ENCODE measurements around the gene IL12RB1. TPM values are rescaled to one million over a fixed set of nuclear protein-coding genes. Genes with fewer than 3 reads are reported as not detected.
A peak's percentile ranks its signal among the peaks of the same experiment; 100 is the strongest.
"Not testable (repeated sequence)": the region's sequence is repeated elsewhere in the genome, so short reads cannot be mapped to it uniquely, and the experiment has no call there.

Gene IL12RB1
- total and polyA plus RNA-seq, 4 donors = 0.40 to 0.93 (median 0.58) TPM

DNA sequence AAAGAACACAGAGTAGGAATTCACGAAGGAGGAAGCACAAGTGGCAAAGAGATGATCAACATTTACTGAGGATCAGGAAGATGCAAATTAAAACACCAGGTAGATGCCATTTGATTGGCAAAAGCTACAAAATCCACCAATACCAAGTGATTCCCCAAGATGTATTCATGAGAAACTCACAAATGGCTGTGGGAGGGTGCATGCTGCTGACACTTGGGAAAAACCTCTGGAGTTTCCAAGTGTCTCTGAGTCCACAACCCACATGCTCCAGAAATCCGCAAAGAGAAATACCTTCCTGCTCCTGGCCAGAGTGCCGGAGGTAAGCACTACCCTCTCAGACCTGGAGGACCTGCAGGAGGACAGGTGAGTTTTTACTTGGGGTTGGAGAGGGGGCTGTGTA, 43.1 kb downstream of the IL12RB1 start:
- H3K9me3 ChIP-seq (ENCODE audit: control insufficient read depth, insufficient read depth, low read length) = peaks cover 3% of the 10 kb centered on the region
- DNase-seq (ENCODE audit: low read depth in 4 of 6, low spot score in 6 of 6) = no peak
- no peak overlapping the region for H3K4me3 ChIP-seq (ENCODE audit: low read depth, low read length)
- WGBS (ENCODE audit: insufficient coverage) = no CpG with 5 or more reads among the region's 3 CpGs
- no peak overlapping the region for H3K27ac ChIP-seq (ENCODE audit: low read depth, low read length)
- peaks cover 6% of the 10 kb centered on the region for H3K4me1 ChIP-seq (ENCODE audit: control insufficient read depth, insufficient read depth, low read length)
- H3K27me3 ChIP-seq (ENCODE audit: control insufficient read depth, insufficient read depth, low read length) = peaks cover 4% of the 10 kb centered on the region
- H3K36me3 ChIP-seq (ENCODE audit: control insufficient read depth, insufficient read depth, low read length) = no peaks in the 10 kb centered on the region

- H3K4me3 ChIP-seq (ENCODE audit: low read depth, low read length) = no peak overlapping the region
- H3K36me3 ChIP-seq (ENCODE audit: control insufficient read depth, insufficient read depth, low read length) = no peaks in the 10 kb centered on the region
- H3K27ac ChIP-seq (ENCODE audit: low read depth, low read length) = no peak overlapping the region
- WGBS (ENCODE audit: insufficient coverage) = no CpG with 5 or more reads among the region's 2 CpGs
- H3K9me3 ChIP-seq (ENCODE audit: control insufficient read depth, insufficient read depth, low read length) = peaks cover 3% of the 10 kb centered on the region
- peaks cover 4% of the 10 kb centered on the region for H3K27me3 ChIP-seq (ENCODE audit: control insufficient read depth, insufficient read depth, low read length)
- peaks cover 6% of the 10 kb centered on the region for H3K4me1 ChIP-seq (ENCODE audit: control insufficient read depth, insufficient read depth, low read length)
- DNase-seq (ENCODE audit: low read depth in 4 of 6, low spot score in 6 of 6) = no peak
Observed at GRCh38 chr19:18041054-18041453, 45.7 kb downstream of the IL12RB1 start.

DNA sequence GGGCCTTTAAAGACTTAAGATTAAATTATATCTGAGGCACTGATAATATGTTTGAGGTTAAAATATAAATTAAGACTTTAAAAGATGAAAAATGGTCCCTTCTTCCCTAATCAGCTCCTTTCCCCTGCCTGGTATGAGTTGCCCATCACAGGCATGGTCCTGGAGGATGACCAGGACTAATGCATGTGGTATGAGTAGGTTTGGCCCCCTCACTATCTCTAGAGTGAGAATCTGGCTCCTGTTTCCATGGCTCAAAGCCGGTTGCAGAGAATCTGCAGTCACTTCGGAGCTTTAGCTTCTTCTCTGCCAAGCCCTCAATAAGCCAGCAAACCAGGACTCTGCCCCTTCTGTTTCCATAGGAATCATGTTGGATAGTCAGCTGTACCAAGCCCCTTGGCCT, 54.6 kb downstream of the IL12RB1 start:
- H3K27ac ChIP-seq (ENCODE audit: low read depth, low read length); H3K4me3 ChIP-seq (ENCODE audit: low read depth, low read length); H3K4me1 ChIP-seq (ENCODE audit: control insufficient read depth, insufficient read depth, low read length); H3K36me3 ChIP-seq (ENCODE audit: control insufficient read depth, insufficient read depth, low read length); H3K9me3 ChIP-seq (ENCODE audit: control insufficient read depth, insufficient read depth, low read length); H3K27me3 ChIP-seq (ENCODE audit: control insufficient read depth, insufficient read depth, low read length); DNase-seq (ENCODE audit: low read depth in 4 of 6, low spot score in 6 of 6): not testable (repeated sequence)
- WGBS (ENCODE audit: insufficient coverage) = no CpG with 5 or more reads among the region's 2 CpGs

GRCh38 chr19:18031401-18031800, 55.3 kb downstream of the IL12RB1 start:
- WGBS (ENCODE audit: insufficient coverage) = 87% methylated on average over 5 of the region's 5 CpGs
- H3K36me3 ChIP-seq (ENCODE audit: control insufficient read depth, insufficient read depth, low read length); H3K4me3 ChIP-seq (ENCODE audit: low read depth, low read length); DNase-seq (ENCODE audit: low read depth in 4 of 6, low spot score in 6 of 6); H3K9me3 ChIP-seq (ENCODE audit: control insufficient read depth, insufficient read depth, low read length); H3K4me1 ChIP-seq (ENCODE audit: control insufficient read depth, insufficient read depth, low read length); H3K27me3 ChIP-seq (ENCODE audit: control insufficient read depth, insufficient read depth, low read length); H3K27ac ChIP-seq (ENCODE audit: low read depth, low read length): not testable (repeated sequence)

GRCh38 chr19:18029617-18030338, 57.0 kb downstream of the IL12RB1 start:
- Histone ChIP-seq H3K27ac (ENCODE audit: low read depth, low read length) (no peak overlapping the region), H3K4me1 (ENCODE audit: control insufficient read depth, insufficient read depth, low read length) (no peaks in the 10 kb centered on the region), H3K36me3 (ENCODE audit: control insufficient read depth, insufficient read depth, low read length) (no peaks in the 10 kb centered on the region), H3K9me3 (ENCODE audit: control insufficient read depth, insufficient read depth, low read length) (no peaks in the 10 kb centered on the region), H3K27me3 (ENCODE audit: control insufficient read depth, insufficient read depth, low read length) (no peaks in the 10 kb centered on the region), H3K4me3 (ENCODE audit: low read depth, low read length) (no peak overlapping the region)
- 60% methylated on average over 4 of the region's 8 CpGs for WGBS (ENCODE audit: insufficient coverage)
- no peak for DNase-seq (ENCODE audit: low read depth in 4 of 6, low spot score in 6 of 6)

GRCh38 chr19:18027151-18027550, 59.6 kb downstream of the IL12RB1 start:
- peaks cover 7% of the 10 kb centered on the region for H3K4me1 ChIP-seq (ENCODE audit: control insufficient read depth, insufficient read depth, low read length)
- 91% methylated on average over 4 of the region's 4 CpGs for WGBS (ENCODE audit: insufficient coverage)
- no peak overlapping the region for H3K27ac ChIP-seq (ENCODE audit: low read depth, low read length)
- H3K4me3 ChIP-seq (ENCODE audit: low read depth, low read length) = no peak overlapping the region
- H3K9me3 ChIP-seq (ENCODE audit: control insufficient read depth, insufficient read depth, low read length) = no peaks in the 10 kb centered on the region
- H3K27me3 ChIP-seq (ENCODE audit: control insufficient read depth, insufficient read depth, low read length) = no peaks in the 10 kb centered on the region
- H3K36me3 ChIP-seq (ENCODE audit: control insufficient read depth, insufficient read depth, low read length) = no peaks in the 10 kb centered on the region
- DNase-seq (ENCODE audit: low read depth in 4 of 6, low spot score in 6 of 6) = no peak

DNA sequence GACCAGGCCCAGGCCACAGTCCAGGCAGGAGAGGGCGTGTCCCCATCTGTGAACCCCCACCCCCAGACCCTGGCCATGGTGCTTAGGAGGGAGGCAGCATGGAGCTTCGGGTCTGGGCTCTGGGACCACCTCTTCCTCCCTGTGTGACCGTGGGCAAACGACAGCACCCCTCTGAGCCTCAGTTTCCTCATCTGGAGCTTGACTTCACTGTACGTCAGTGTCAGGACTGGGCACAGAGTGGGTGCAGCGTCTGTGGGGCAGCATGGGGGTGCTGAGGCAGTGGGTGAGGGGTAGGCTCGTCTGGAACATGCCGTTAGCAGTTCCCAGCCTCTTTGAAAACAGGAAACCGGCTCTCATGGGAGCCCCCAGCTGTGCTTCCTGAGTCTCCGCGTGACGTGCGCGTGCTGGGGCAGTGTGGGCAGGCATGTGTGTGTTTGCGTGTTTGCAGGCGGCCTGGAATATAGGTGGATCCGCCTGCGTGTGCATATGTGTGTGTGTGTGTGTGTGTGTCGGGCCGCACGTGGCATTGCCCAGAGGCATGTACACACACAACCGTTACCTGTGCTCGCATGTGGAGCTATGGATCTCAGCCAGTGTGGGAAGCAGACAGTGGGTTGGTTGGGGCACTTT, 63.0 kb downstream of the IL12RB1 start:
- Histone ChIP-seq H3K27ac (ENCODE audit: low read depth, low read length) (peak overlapping the region; percentile 64), H3K4me1 (ENCODE audit: control insufficient read depth, insufficient read depth, low read length) (peaks cover 27% of the 10 kb centered on the region), H3K4me3 (ENCODE audit: low read depth, low read length) (no peak overlapping the region), H3K27me3 (ENCODE audit: control insufficient read depth, insufficient read depth, low read length) (no peaks in the 10 kb centered on the region), H3K9me3 (ENCODE audit: control insufficient read depth, insufficient read depth, low read length) (no peaks in the 10 kb centered on the region), H3K36me3 (ENCODE audit: control insufficient read depth, insufficient read depth, low read length) (no peaks in the 10 kb centered on the region)
- WGBS (ENCODE audit: insufficient coverage) = 66% methylated on average over 22 of the region's 23 CpGs
- DNase-seq (ENCODE audit: low read depth in 4 of 6, low spot score in 6 of 6) = peak in 1 of 6 donors; percentile 7

GRCh38 chr19:18021121-18021755, 65.5 kb downstream of the IL12RB1 start:
- no peaks in the 10 kb centered on the region for H3K9me3 ChIP-seq (ENCODE audit: control insufficient read depth, insufficient read depth, low read length)
- H3K27me3 ChIP-seq (ENCODE audit: control insufficient read depth, insufficient read depth, low read length) = no peaks in the 10 kb centered on the region
- peaks cover 27% of the 10 kb centered on the region for H3K4me1 ChIP-seq (ENCODE audit: control insufficient read depth, insufficient read depth, low read length)
- DNase-seq (ENCODE audit: low read depth in 4 of 6, low spot score in 6 of 6) = no peak
- H3K4me3 ChIP-seq (ENCODE audit: low read depth, low read length) = no peak overlapping the region
- H3K27ac ChIP-seq (ENCODE audit: low read depth, low read length) = peak overlapping the region; percentile 16
- 85% methylated on average over 21 of the region's 21 CpGs for whole genome bisulfite sequencing (ENCODE audit: insufficient coverage)
- no peaks in the 10 kb centered on the region for H3K36me3 ChIP-seq (ENCODE audit: control insufficient read depth, insufficient read depth, low read length)

GRCh38 chr19:18020212-18021085, 66.3 kb downstream of the IL12RB1 start:
- H3K9me3 ChIP-seq (ENCODE audit: control insufficient read depth, insufficient read depth, low read length) = no peaks in the 10 kb centered on the region
- H3K27me3 ChIP-seq (ENCODE audit: control insufficient read depth, insufficient read depth, low read length) = peaks cover 1% of the 10 kb centered on the region
- H3K36me3 ChIP-seq (ENCODE audit: control insufficient read depth, insufficient read depth, low read length) = no peaks in the 10 kb centered on the region
- no peak overlapping the region for H3K4me3 ChIP-seq (ENCODE audit: low read depth, low read length)
- no peak overlapping the region for H3K27ac ChIP-seq (ENCODE audit: low read depth, low read length)
- H3K4me1 ChIP-seq (ENCODE audit: control insufficient read depth, insufficient read depth, low read length) = peaks cover 27% of the 10 kb centered on the region
- peak in 2 of 6 donors; percentile 12 to 56 for DNase-seq (ENCODE audit: low read depth in 4 of 6, low spot score in 6 of 6)
- 81% methylated on average over 5 of the region's 16 CpGs for WGBS (ENCODE audit: insufficient coverage)

Measured in spinal cord (tissue), 10 donors.